Measurements from ENCODE around the gene UBE2QL1. TPM values are rescaled to one million over a fixed set of nuclear protein-coding genes. Genes with fewer than 3 reads are reported as not detected.

Gene UBE2QL1
- total RNA-seq, 1 donor from 2014 or later = 0.68 TPM

- intact Hi-C loops (cut with micrococcal nuclease) = no loop called here
- Mint-ChIP-seq H3K27me3 (ENCODE audit: low read depth) (peaks cover 3% of the 10 kb centered on the region), H3K4me3 (ENCODE audit: low read depth) (no peak overlapping the region), H3K9me3 (no peaks in the 10 kb centered on the region), H3K36me3 (ENCODE audit: low read depth) (no peaks in the 10 kb centered on the region), H3K27ac (no peak overlapping the region), H3K4me1 (ENCODE audit: low read depth) (peaks cover 6% of the 10 kb centered on the region)
- DNase-seq (ENCODE audit: low spot score) = no peak
Observed at GRCh38 chr5:6412811-6413210, 35.8 kb upstream of the UBE2QL1 start.

GRCh38 chr5:6417657-6418056 lies 31.0 kb upstream of the UBE2QL1 start:
- intact Hi-C loops (cut with micrococcal nuclease) = no loop called here
- H3K27me3 Mint-ChIP-seq (ENCODE audit: low read depth) = peaks cover 3% of the 10 kb centered on the region
- H3K9me3 Mint-ChIP-seq = no peaks in the 10 kb centered on the region
- no peak overlapping the region for H3K27ac Mint-ChIP-seq
- no peaks in the 10 kb centered on the region for H3K4me1 Mint-ChIP-seq (ENCODE audit: low read depth)
- no peaks in the 10 kb centered on the region for H3K36me3 Mint-ChIP-seq (ENCODE audit: low read depth)
- no peak for DNase-seq (ENCODE audit: low spot score)
- H3K4me3 Mint-ChIP-seq (ENCODE audit: low read depth) = no peak overlapping the region

GRCh38 chr5:6418679-6419276 lies 29.9 kb upstream of the UBE2QL1 start:
- Mint-ChIP-seq H3K27ac (no peak overlapping the region), H3K4me1 (ENCODE audit: low read depth) (no peaks in the 10 kb centered on the region), H3K9me3 (no peaks in the 10 kb centered on the region), H3K27me3 (ENCODE audit: low read depth) (peaks cover 6% of the 10 kb centered on the region), H3K36me3 (ENCODE audit: low read depth) (no peaks in the 10 kb centered on the region), H3K4me3 (ENCODE audit: low read depth) (no peak overlapping the region)
- intact Hi-C loops (cut with micrococcal nuclease) = no loop called here
- no peak for DNase-seq (ENCODE audit: low spot score)

GRCh38 chr5:6419340-6419852 lies 29.3 kb upstream of the UBE2QL1 start:
- Mint-ChIP-seq H3K4me3 (ENCODE audit: low read depth) (no peak overlapping the region), H3K27me3 (ENCODE audit: low read depth) (peaks cover 6% of the 10 kb centered on the region), H3K9me3 (no peaks in the 10 kb centered on the region), H3K27ac (no peak overlapping the region), H3K4me1 (ENCODE audit: low read depth) (no peaks in the 10 kb centered on the region), H3K36me3 (ENCODE audit: low read depth) (no peaks in the 10 kb centered on the region)
- no peak for DNase-seq (ENCODE audit: low spot score)
- intact Hi-C loops (cut with micrococcal nuclease) = no loop called here

GRCh38 chr5:6423327-6424109 lies 25.1 kb upstream of the UBE2QL1 start:
- Mint-ChIP-seq H3K4me1 (ENCODE audit: low read depth) (no peaks in the 10 kb centered on the region), H3K4me3 (ENCODE audit: low read depth) (no peak overlapping the region), H3K27me3 (ENCODE audit: low read depth) (peaks cover 6% of the 10 kb centered on the region), H3K36me3 (ENCODE audit: low read depth) (no peaks in the 10 kb centered on the region), H3K9me3 (no peaks in the 10 kb centered on the region), H3K27ac (no peak overlapping the region)
- intact Hi-C loops (cut with micrococcal nuclease) = no loop called here
- DNase-seq (ENCODE audit: low spot score) = no peak

GRCh38 chr5:6424110-6424659 lies 24.5 kb upstream of the UBE2QL1 start:
- no peak overlapping the region for H3K4me3 Mint-ChIP-seq (ENCODE audit: low read depth)
- H3K27me3 Mint-ChIP-seq (ENCODE audit: low read depth) = peaks cover 7% of the 10 kb centered on the region
- H3K36me3 Mint-ChIP-seq (ENCODE audit: low read depth) = no peaks in the 10 kb centered on the region
- no peaks in the 10 kb centered on the region for H3K9me3 Mint-ChIP-seq
- H3K4me1 Mint-ChIP-seq (ENCODE audit: low read depth) = no peaks in the 10 kb centered on the region
- intact Hi-C loops (cut with micrococcal nuclease) = no loop called here
- H3K27ac Mint-ChIP-seq = no peak overlapping the region
- no peak for DNase-seq (ENCODE audit: low spot score)

GRCh38 chr5:6424700-6425099 lies 24.0 kb upstream of the UBE2QL1 start:
- no peak for DNase-seq (ENCODE audit: low spot score)
- no peaks in the 10 kb centered on the region for H3K4me1 Mint-ChIP-seq (ENCODE audit: low read depth)
- no peak overlapping the region for H3K27ac Mint-ChIP-seq
- H3K27me3 Mint-ChIP-seq (ENCODE audit: low read depth) = peaks cover 10% of the 10 kb centered on the region
- no peaks in the 10 kb centered on the region for H3K9me3 Mint-ChIP-seq
- no peaks in the 10 kb centered on the region for H3K36me3 Mint-ChIP-seq (ENCODE audit: low read depth)
- no peak overlapping the region for H3K4me3 Mint-ChIP-seq (ENCODE audit: low read depth)
- intact Hi-C loops (cut with micrococcal nuclease) = no loop called here

- Mint-ChIP-seq H3K36me3 (ENCODE audit: low read depth) (no peaks in the 10 kb centered on the region), H3K9me3 (no peaks in the 10 kb centered on the region), H3K4me3 (ENCODE audit: low read depth) (no peak overlapping the region), H3K27me3 (ENCODE audit: low read depth) (peaks cover 10% of the 10 kb centered on the region), H3K4me1 (ENCODE audit: low read depth) (no peaks in the 10 kb centered on the region), H3K27ac (no peak overlapping the region)
- DNase-seq (ENCODE audit: low spot score) = no peak
- intact Hi-C loops (cut with micrococcal nuclease) = no loop called here
Observed at GRCh38 chr5:6427694-6428093, 21.0 kb upstream of the UBE2QL1 start.

GRCh38 chr5:6430418-6431028 lies 18.1 kb upstream of the UBE2QL1 start:
- Mint-ChIP-seq H3K9me3 (no peaks in the 10 kb centered on the region), H3K27ac (no peak overlapping the region), H3K4me3 (ENCODE audit: low read depth) (no peak overlapping the region), H3K4me1 (ENCODE audit: low read depth) (no peaks in the 10 kb centered on the region), H3K27me3 (ENCODE audit: low read depth) (peaks cover 9% of the 10 kb centered on the region), H3K36me3 (ENCODE audit: low read depth) (no peaks in the 10 kb centered on the region)
- DNase-seq (ENCODE audit: low spot score) = no peak
- intact Hi-C loops (cut with micrococcal nuclease) = no loop called here

- H3K27ac Mint-ChIP-seq = no peak overlapping the region
- no peaks in the 10 kb centered on the region for H3K36me3 Mint-ChIP-seq (ENCODE audit: low read depth)
- H3K9me3 Mint-ChIP-seq = no peaks in the 10 kb centered on the region
- no peak overlapping the region for H3K4me3 Mint-ChIP-seq (ENCODE audit: low read depth)
- peaks cover 11% of the 10 kb centered on the region for H3K27me3 Mint-ChIP-seq (ENCODE audit: low read depth)
- no peak for DNase-seq (ENCODE audit: low spot score)
- intact Hi-C loops (cut with micrococcal nuclease) = no loop called here
- no peaks in the 10 kb centered on the region for H3K4me1 Mint-ChIP-seq (ENCODE audit: low read depth)
Observed at GRCh38 chr5:6431214-6432195, 17.2 kb upstream of the UBE2QL1 start.

GRCh38 chr5:6432206-6432605 lies 16.5 kb upstream of the UBE2QL1 start:
- H3K27me3 Mint-ChIP-seq (ENCODE audit: low read depth) = peaks cover 13% of the 10 kb centered on the region
- H3K27ac Mint-ChIP-seq = no peak overlapping the region
- DNase-seq (ENCODE audit: low spot score) = no peak
- intact Hi-C loops (cut with micrococcal nuclease) = no loop called here
- no peak overlapping the region for H3K4me3 Mint-ChIP-seq (ENCODE audit: low read depth)
- no peaks in the 10 kb centered on the region for H3K4me1 Mint-ChIP-seq (ENCODE audit: low read depth)
- H3K36me3 Mint-ChIP-seq (ENCODE audit: low read depth) = no peaks in the 10 kb centered on the region
- H3K9me3 Mint-ChIP-seq = no peaks in the 10 kb centered on the region

GRCh38 chr5:6434731-6435130 lies 13.9 kb upstream of the UBE2QL1 start:
- DNase-seq (ENCODE audit: low spot score) = no peak
- no peak overlapping the region for H3K27ac Mint-ChIP-seq
- no peaks in the 10 kb centered on the region for H3K9me3 Mint-ChIP-seq
- no peak overlapping the region for H3K4me3 Mint-ChIP-seq (ENCODE audit: low read depth)
- no peaks in the 10 kb centered on the region for H3K4me1 Mint-ChIP-seq (ENCODE audit: low read depth)
- H3K27me3 Mint-ChIP-seq (ENCODE audit: low read depth) = peaks cover 14% of the 10 kb centered on the region
- no peaks in the 10 kb centered on the region for H3K36me3 Mint-ChIP-seq (ENCODE audit: low read depth)
- intact Hi-C loops (cut with micrococcal nuclease) = no loop called here
